OCI-LY3 (cell line): ENCODE results near the gene ASGR2.
A peak's percentile ranks its signal among the peaks of the same experiment; 100 is the strongest.
"Not testable (repeated sequence)": the region's sequence is repeated elsewhere in the genome, so short reads cannot be mapped to it uniquely, and the experiment has no call there.

Source experiments
- H2AFZ ChIP-seq: fragments of 200-600, 300-600 bp; shearing (Covaris generic); 2 replicates; pipeline ENCODE4 v1.6.0; 2014; ENCODE audit warnings: antibody characterized with exemption, low read depth, low read length
- H3K27ac ChIP-seq: fragments of 200-600, 300-600 bp; sonication (generic); 2 replicates; pipeline ENCODE4 v1.5.1; 2014; ENCODE audit warnings: mild to moderate bottlenecking, low read length, moderate library complexity, mixed read lengths
- H3K27me3 ChIP-seq: fragments of 200-600, 300-600 bp; sonication (generic); 2 replicates; pipeline ENCODE4 v1.6.1; 2014; ENCODE audit warnings: low read depth, low read length, mixed read lengths
- H3K36me3 ChIP-seq: fragments of 200-600, 300-600 bp; sonication (generic); replicated peaks from 2 replicates; pipeline ENCODE3; 2014; ENCODE audit warnings: low read depth, low read length, mixed read lengths
- H3K4me1 ChIP-seq: fragments of 300-600, 200-600 bp; sonication (generic); 2 replicates; pipeline ENCODE4 v1.6.1; 2014; ENCODE audit warnings: low read length, mixed read lengths
- H3K4me2 ChIP-seq: fragments of 200-600, 300-600 bp; sonication (generic); 2 replicates; pipeline ENCODE4 v1.6.1; 2014; ENCODE audit warnings: low read length, mixed read lengths
- H3K4me3 ChIP-seq: fragments of 300-600, 200-600 bp; sonication (generic); 2 replicates; pipeline ENCODE4 v1.5.1; 2014; ENCODE audit warnings: antibody characterized with exemption, mild to moderate bottlenecking, low read length, moderate library complexity
- H3K79me2 ChIP-seq: fragments of 300-600, 200-600 bp; shearing (Covaris generic); 2 replicates; pipeline ENCODE4 v1.6.1; 2014; ENCODE audit warnings: mild to moderate bottlenecking, low read length, mixed read lengths
- H3K9ac ChIP-seq: fragments of 300-600, 200-600 bp; shearing (Covaris generic); 2 replicates; pipeline ENCODE4 v1.6.0; 2014; ENCODE audit warnings: mild to moderate bottlenecking, low read length, moderate library complexity
- H3K9me3 ChIP-seq: fragments of 200-600, 300-600 bp; shearing (Covaris generic); 2 replicates; pipeline ENCODE4 v1.6.1; 2014; ENCODE audit warnings: low read length, mixed read lengths; ENCODE audit not compliant: insufficient read depth
- H4K20me1 ChIP-seq: fragments of 200-600, 300-600 bp; sonication (generic); 2 replicates; pipeline ENCODE4 v1.6.1; 2016; ENCODE audit warnings: low read length, mixed read lengths; ENCODE audit not compliant: insufficient read depth
- CTCF ChIP-seq: fragments of 200-600, 300-600 bp; sonication (generic); IDR thresholded peaks from 2 replicates; pipeline ENCODE4 v1.5.1; 2014; ENCODE audit warnings: antibody characterized with exemption, low read length, low read depth
- EZH2phosphoT487 ChIP-seq: fragments of 200-600 bp; shearing (Covaris generic); IDR thresholded peaks from 2 replicates; pipeline ENCODE4 v1.6.1; 2018; ENCODE audit warnings: antibody characterized with exemption, mixed run types, low read depth

The ASGR2 gene

GRCh38 chr17:7102421-7102820 is 12.2 kb downstream of the ASGR2 start:
- Histone ChIP-seq H3K4me3 (no peak overlapping the region), H3K79me2 (no peaks in the 10 kb centered on the region), H4K20me1 (no peaks in the 10 kb centered on the region), H3K27me3 (0 out of 2 replicates have a peak, but pooled peaks cover 13% of the 10 kb centered on the region), H3K4me2 (no peak overlapping the region), H3K27ac (no peak overlapping the region), H3K9me3 (no peaks in the 10 kb centered on the region), H3K4me1 (peaks cover 6% of the 10 kb centered on the region), H3K9ac (no peak overlapping the region), H2AFZ (no peak overlapping the region), H3K36me3 (no peaks in the 10 kb centered on the region)
- no peak for TF ChIP-seq CTCF
- no peak for TF ChIP-seq EZH2phosphoT487

GRCh38 chr17:7101531-7101930 is 13.1 kb downstream of the ASGR2 start:
- no peak overlapping the region for H2AFZ ChIP-seq
- H3K36me3 ChIP-seq = no peaks in the 10 kb centered on the region
- no peak overlapping the region for H3K4me3 ChIP-seq
- no peaks in the 10 kb centered on the region for H3K9me3 ChIP-seq
- 0 out of 2 replicates have a peak, but pooled peaks cover 13% of the 10 kb centered on the region for H3K27me3 ChIP-seq
- peak overlapping the region; percentile 8; the same call in 1 of the 2 replicates for H3K4me2 ChIP-seq
- H3K27ac ChIP-seq = no peak overlapping the region
- peaks cover 13% of the 10 kb centered on the region for H3K4me1 ChIP-seq
- no peak overlapping the region for H3K9ac ChIP-seq
- H3K79me2 ChIP-seq = no peaks in the 10 kb centered on the region
- no peaks in the 10 kb centered on the region for H4K20me1 ChIP-seq
- TF ChIP-seq EZH2phosphoT487 = no peak
- no peak for TF ChIP-seq CTCF

- H2AFZ ChIP-seq, H3K9me3 ChIP-seq, H3K79me2 ChIP-seq, H3K9ac ChIP-seq, H3K36me3 ChIP-seq, H3K4me3 ChIP-seq, H3K27ac ChIP-seq, H4K20me1 ChIP-seq: not testable (repeated sequence)
- peaks cover 20% of the 10 kb centered on the region for H3K4me1 ChIP-seq
- H3K4me2 ChIP-seq = peak overlapping the region; percentile 8; the same call in 1 of the 2 replicates
- 0 out of 2 replicates have a peak, but pooled peaks cover 13% of the 10 kb centered on the region for H3K27me3 ChIP-seq
Observed at GRCh38 chr17:7100641-7101379, 13.8 kb downstream of the ASGR2 start.

GRCh38 chr17:7098802-7099459 is 15.7 kb downstream of the ASGR2 start:
- no peaks in the 10 kb centered on the region for H4K20me1 ChIP-seq

More at GRCh38 chr17:7098802-7099459, 15.7 kb downstream of the ASGR2 start:
- no peaks in the 10 kb centered on the region for H3K79me2 ChIP-seq
- no peaks in the 10 kb centered on the region for H3K9me3 ChIP-seq
- H3K4me3 ChIP-seq = no peak overlapping the region
- peaks cover 39% of the 10 kb centered on the region for H3K4me1 ChIP-seq
- H3K27me3 ChIP-seq = 0 out of 2 replicates have a peak, but pooled peaks cover 13% of the 10 kb centered on the region
- TF ChIP-seq EZH2phosphoT487 (no peak), CTCF (no peak)
- H3K9ac ChIP-seq = no peak overlapping the region
- H3K27ac ChIP-seq = no peak overlapping the region
- H3K4me2 ChIP-seq = no peak overlapping the region
- no peak overlapping the region for H2AFZ ChIP-seq
- H3K36me3 ChIP-seq = no peaks in the 10 kb centered on the region
